Right lobe of liver (tissue), 6 donors: Measurements from ENCODE around the gene EYA3. TPM values are rescaled to one million over a fixed set of nuclear protein-coding genes. Genes with fewer than 3 reads are reported as not detected.

Source experiments
- ATAC-seq, 4 donors: fragments of 200-7000 bp; cut with Tn5 transposase; one replicate each; pipeline ENCODE4 v1.9.1; 2020; ENCODE audit warnings: mild to moderate bottlenecking in 4 of 4, moderate library complexity in 4 of 4
- DNase-seq, 3 donors: peaks; one replicate each; pipeline ENCODE4 v3.0.0-alpha.2; 2020
- H3K27ac ChIP-seq, 3 donors: fragments of 200-600 bp; one replicate each; pipeline ENCODE4 v1.8.0; 2022
- H3K27me3 ChIP-seq, 2 donors: fragments of 200-600 bp; one replicate each; pipeline ENCODE4 v1.8.0; 2022
- H3K36me3 ChIP-seq, 4 donors: fragments of 200-600 bp; sonication (generic) in 1 of 4; one replicate each; pipeline versions ENCODE4 v1.5.1 to v1.8.0; 2017 to 2022; ENCODE audit warnings: control low read depth in 1 of 4
- H3K4me1 ChIP-seq, 4 donors: fragments of 200-600 bp; sonication (generic) in 1 of 4; one replicate each; pipeline versions ENCODE4 v1.5.1 to v1.8.0; 2017 to 2022; ENCODE audit warnings: control low read depth in 1 of 4
- H3K4me3 ChIP-seq, 3 donors: fragments of 200-600 bp; one replicate each; pipeline ENCODE4 v1.8.0; 2022
- H3K9me3 ChIP-seq, 4 donors: fragments of 200-600 bp; sonication (generic) in 1 of 4; one replicate each; pipeline versions ENCODE4 v1.5.1 to v1.8.0; 2017 to 2022; ENCODE audit warnings: control low read depth in 1 of 4
- CTCF ChIP-seq, 4 donors: fragments of 200-600 bp in 3 of 4; fragments of 450-650 bp in 1 of 4; IDR thresholded peaks; one replicate each; pipeline versions ENCODE4 v1.5.1 to v1.8.0; 2016 to 2022; ENCODE audit warnings: antibody characterized with exemption in 4 of 4, mild to moderate bottlenecking in 2 of 4
- POLR2A ChIP-seq: fragments of 450-650 bp; IDR thresholded peaks from one replicate; pipeline ENCODE4 v1.6.1; 2017; ENCODE audit warnings: antibody characterized with exemption, mild to moderate bottlenecking
- WGBS: methylation state at CpG from one replicate; pipeline ENCODE4 v1.1.6; 2018; ENCODE audit warnings: low coverage, low lambda C conversion rate; ENCODE audit not compliant: insufficient coverage; ENCODE audit errors: missing lambda C conversion rate; 5-methylcytosine and 5-hydroxymethylcytosine counted together
- intact Hi-C, 2 donors: fragments of 100-400 bp; cut with DNase I; formaldehyde crosslinking; loops; one replicate each; pipeline versions ENCODE4 v1.11.2 to v1.14.1; 2022
- total RNA-seq, 6 experiments: library from RNA; depleted of rRNA in 2 of 6; stranded (reverse); fragments of >200 nt in 2 of 6; fragmentation: NEBNext Ultra II Directional in 3 of 6; extraction: Animal tissue kit (Norgen Biotek cat#: 25700) in 3 of 6; gene quantifications; one replicate each; pipeline versions ENCODE4 v1.1.0 to v1.2.4, GENCODE V29; 2016 to 2023
- donor health status: DM: no; HTN: yes; CAD: no.
- donor health status: DM: no; HTN: no; CAD: no.
- donor health status: DM: no; HTN: no; CAD: no.
- donor health status: DM: no; HTN: yes; CAD: no.
- donor health status: DM: no; HTN: yes; CAD: no.

The EYA3 gene
- total RNA-seq, 6 experiments from 2014 or later: 6.6 to 10.2 (median 7.3) TPM

GRCh38 chr1:27966402-27967105 is 121.9 kb downstream of the EYA3 start:
- no peak overlapping the region for H3K27ac ChIP-seq
- no peak for TF ChIP-seq CTCF (IDR thresholded peaks at IDR 0.05)
- no peak for TF ChIP-seq POLR2A
- no peak overlapping the region for H3K4me3 ChIP-seq
- 88% methylated on average over 5 of the region's 24 CpGs for WGBS
- H3K9me3 ChIP-seq: no peaks in the 10 kb centered on the region
- ATAC-seq (peak in 1 of 4 donors; percentile 32), DNase-seq (no peak)
- H3K27me3 ChIP-seq: no peaks in the 10 kb centered on the region
- H3K4me1 ChIP-seq: no peaks in the 10 kb centered on the region
- peaks cover 0 to 10% (median 0%) of the 10 kb centered on the region in 4 donors for H3K36me3 ChIP-seq
- intact Hi-C loops: no loop called here

- TF ChIP-seq CTCF (IDR thresholded peaks at IDR 0.05): no peak
- no peak for TF ChIP-seq POLR2A
- H3K27ac ChIP-seq: no peak overlapping the region
- H3K36me3 ChIP-seq: peaks cover 0 to 10% (median 0%) of the 10 kb centered on the region in 4 donors
- no peak overlapping the region for H3K4me3 ChIP-seq
- DNase-seq (no peak), ATAC-seq (no peak)
- H3K9me3 ChIP-seq: no peaks in the 10 kb centered on the region
- H3K27me3 ChIP-seq: no peaks in the 10 kb centered on the region
- WGBS: 93% methylated on average over 3 of the region's 11 CpGs
- intact Hi-C loops: no loop called here
- H3K4me1 ChIP-seq: peaks cover 0 to 20% (median 4%) of the 10 kb centered on the region in 4 donors
Measured at GRCh38 chr1:27963393-27963792, 125.0 kb downstream of the EYA3 start.

GRCh38 chr1:27961646-27962221 is 126.7 kb downstream of the EYA3 start:
- peaks cover 0 to 5% (median 0%) of the 10 kb centered on the region in 4 donors for H3K36me3 ChIP-seq
- H3K4me3 ChIP-seq: no peak overlapping the region
- no peak for TF ChIP-seq CTCF (IDR thresholded peaks at IDR 0.05)
- no peak for TF ChIP-seq POLR2A
- H3K9me3 ChIP-seq: no peaks in the 10 kb centered on the region
- DNase-seq: no peak
- peaks cover 0 to 20% (median 4%) of the 10 kb centered on the region in 4 donors for H3K4me1 ChIP-seq
- intact Hi-C loops: no loop called here
- no peak for ATAC-seq
- WGBS: 49% methylated on average over 2 of the region's 4 CpGs
- H3K27me3 ChIP-seq: no peaks in the 10 kb centered on the region
- H3K27ac ChIP-seq: no peak overlapping the region

GRCh38 chr1:27960762-27961645 is 127.4 kb downstream of the EYA3 start:
- peaks cover 0 to 20% (median 4%) of the 10 kb centered on the region in 4 donors for H3K4me1 ChIP-seq
- ATAC-seq (peak in 1 of 4 donors; percentile 33), DNase-seq (peak in 1 of 3 donors; percentile 33)
- no peaks in the 10 kb centered on the region for H3K27me3 ChIP-seq
- intact Hi-C loops: no loop called here
- peak overlapping the region in 1 of 3 donors; percentile 90 for H3K27ac ChIP-seq
- no peaks in the 10 kb centered on the region for H3K36me3 ChIP-seq
- WGBS: 54% methylated on average over 5 of the region's 13 CpGs
- no peak for TF ChIP-seq CTCF (IDR thresholded peaks at IDR 0.05)
- TF ChIP-seq POLR2A: no peak
- H3K4me3 ChIP-seq: peak overlapping the region; percentile 57 to 86 (median 72)
- no peaks in the 10 kb centered on the region for H3K9me3 ChIP-seq
